IPS DF 6.9 (cell line): ENCODE measurements around the gene PTCD1.

ENCODE experiments used
- DNase-seq: peaks from one replicate; pipeline ENCODE4 v3.0.0-alpha.2; 2013; ENCODE audit warnings: low read depth, low spot score
- H3K27ac ChIP-seq: one replicate; pipeline ENCODE4 v1.5.1; 2013; ENCODE audit warnings: low read length, control low read depth
- H3K27me3 ChIP-seq: 2 replicates; pipeline ENCODE4 v1.6.1; 2013; ENCODE audit warnings: mild to moderate bottlenecking, low read length; ENCODE audit not compliant: control insufficient read depth, insufficient read depth
- H3K36me3 ChIP-seq: 2 replicates; pipeline ENCODE4 v1.6.1; 2013; ENCODE audit warnings: low read length; ENCODE audit not compliant: control insufficient read depth, insufficient read depth
- H3K4me1 ChIP-seq: 2 replicates; pipeline ENCODE4 v1.6.1; 2013; ENCODE audit warnings: low read length; ENCODE audit not compliant: control insufficient read depth, insufficient read depth
- H3K4me3 ChIP-seq: 2 replicates; pipeline ENCODE4 v1.5.1; 2013; ENCODE audit warnings: mild to moderate bottlenecking, low read length
- H3K9me3 ChIP-seq: 2 replicates; pipeline ENCODE4 v1.6.1; 2013; ENCODE audit warnings: low read length, inconsistent platforms; ENCODE audit not compliant: control insufficient read depth, insufficient read depth
- WGBS: extraction: QIAGEN DNeasy Blood & Tissue Kit; methylation state at CpG from one replicate; pipeline ENCODE4 v1.1.7; 2013; ENCODE audit warnings: mixed read lengths, missing lambda C conversion rate; ENCODE audit not compliant: insufficient read length, insufficient coverage; 5-methylcytosine and 5-hydroxymethylcytosine counted together

Gene PTCD1, protein sequence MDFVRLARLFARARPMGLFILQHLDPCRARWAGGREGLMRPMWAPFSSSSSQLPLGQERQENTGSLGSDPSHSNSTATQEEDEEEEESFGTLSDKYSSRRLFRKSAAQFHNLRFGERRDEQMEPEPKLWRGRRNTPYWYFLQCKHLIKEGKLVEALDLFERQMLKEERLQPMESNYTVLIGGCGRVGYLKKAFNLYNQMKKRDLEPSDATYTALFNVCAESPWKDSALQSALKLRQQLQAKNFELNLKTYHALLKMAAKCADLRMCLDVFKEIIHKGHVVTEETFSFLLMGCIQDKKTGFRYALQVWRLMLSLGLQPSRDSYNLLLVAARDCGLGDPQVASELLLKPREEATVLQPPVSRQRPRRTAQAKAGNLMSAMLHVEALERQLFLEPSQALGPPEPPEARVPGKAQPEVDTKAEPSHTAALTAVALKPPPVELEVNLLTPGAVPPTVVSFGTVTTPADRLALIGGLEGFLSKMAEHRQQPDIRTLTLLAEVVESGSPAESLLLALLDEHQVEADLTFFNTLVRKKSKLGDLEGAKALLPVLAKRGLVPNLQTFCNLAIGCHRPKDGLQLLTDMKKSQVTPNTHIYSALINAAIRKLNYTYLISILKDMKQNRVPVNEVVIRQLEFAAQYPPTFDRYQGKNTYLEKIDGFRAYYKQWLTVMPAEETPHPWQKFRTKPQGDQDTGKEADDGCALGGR

DNA sequence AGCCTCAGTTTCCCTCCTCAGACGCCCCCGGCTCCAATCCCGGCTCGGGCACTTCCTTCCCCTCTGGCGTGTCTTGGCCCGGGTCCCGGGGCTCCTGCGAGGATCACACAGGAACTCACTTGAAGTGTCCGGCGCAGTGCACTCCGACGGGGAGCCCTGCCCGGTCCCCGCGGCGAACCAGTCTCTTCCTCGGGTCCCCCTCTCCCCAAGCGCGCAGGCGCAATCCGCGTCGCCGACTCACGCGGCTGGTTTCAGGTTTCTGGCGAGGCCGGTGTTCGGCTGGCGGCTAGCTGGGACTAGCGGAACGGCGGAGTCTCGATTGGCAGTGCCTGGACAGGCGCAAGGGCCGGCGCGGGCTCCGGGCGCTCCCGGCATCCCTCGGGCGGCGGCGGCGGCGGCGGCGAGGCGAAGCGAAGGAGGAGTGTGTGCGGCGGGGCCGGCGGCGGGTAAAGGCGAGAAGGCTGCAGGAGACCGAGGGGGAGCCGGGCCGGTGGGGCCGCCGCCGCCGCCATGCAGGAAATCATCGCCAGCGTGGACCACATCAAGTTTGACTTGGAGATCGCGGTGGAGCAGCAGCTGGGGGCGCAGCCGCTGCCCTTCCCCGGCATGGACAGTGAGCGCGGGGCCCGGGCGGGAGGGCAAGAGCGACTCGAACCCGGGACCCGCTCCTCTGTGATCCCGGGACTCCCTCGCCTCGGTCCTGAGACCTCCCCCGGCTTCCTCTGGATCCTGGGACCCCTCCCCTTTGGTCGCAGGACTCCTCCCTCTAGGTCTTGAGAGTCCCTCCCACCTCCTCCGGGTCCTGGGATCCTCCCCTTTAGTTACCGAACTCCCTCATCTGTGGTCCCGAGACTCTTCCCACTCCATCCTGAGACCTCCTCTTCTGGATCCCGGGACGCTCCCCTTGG lies at the start of gene PTCD1, which contains the start of gene CPSF4:
Gene PTCD1, minus strand, starts transcription at position 226 of the 908 bp plus-strand sequence. CDS start 3,556 bp downstream, outside the sequence.
Gene CPSF4, plus strand, starts transcription at position 371 of the 908 bp plus-strand sequence. Its CDS starts 140 bp downstream, at position 511.
- H3K4me1 ChIP-seq, result peaks cover 6% of the 10 kb centered on the region
- H3K36me3 ChIP-seq, result peaks cover 21% of the 10 kb centered on the region
- H3K9me3 ChIP-seq, result no peaks in the 10 kb centered on the region
- H3K27ac ChIP-seq, result no peak within 1 kb of the TSS
- DNase-seq, result peak; percentile 88
- WGBS, result no CpG with 5 or more reads among the region's 89 CpGs
- H3K27me3 ChIP-seq, result no peaks in the 10 kb centered on the region
- H3K4me3 ChIP-seq, result peak within 1 kb of the TSS; percentile 94

DNA sequence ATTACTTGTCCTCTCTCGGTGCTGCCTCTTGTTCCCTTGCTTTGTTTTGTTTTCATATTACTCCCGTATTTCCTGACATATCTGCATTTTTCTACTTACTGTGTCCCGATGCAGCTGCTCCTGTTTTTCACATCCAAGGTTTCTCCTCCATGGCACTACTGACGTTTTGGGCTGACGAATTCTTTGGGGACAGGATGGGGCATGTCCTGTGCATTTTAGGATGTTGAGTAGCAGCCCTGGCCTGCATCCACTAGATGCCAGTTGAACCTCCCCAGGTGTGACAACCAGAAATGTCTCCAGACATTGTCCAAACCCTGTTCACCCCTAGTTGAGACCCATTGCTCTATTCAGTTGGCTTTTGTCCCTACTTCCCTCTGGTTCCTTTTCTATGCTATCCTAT lies 46.5 kb upstream of the PTCD1 start:
- no CpG with 5 or more reads among the region's 5 CpGs for WGBS
- H3K36me3 ChIP-seq, result peaks cover 2% of the 10 kb centered on the region; the same call in 1 of the 2 replicates
- DNase-seq, result no peak
- no peak overlapping the region for H3K4me3 ChIP-seq
- H3K4me1 ChIP-seq, result no peaks in the 10 kb centered on the region
- H3K9me3 ChIP-seq, result no peaks in the 10 kb centered on the region
- H3K27me3 ChIP-seq, result no peaks in the 10 kb centered on the region
- H3K27ac ChIP-seq, result no peak overlapping the region

DNA sequence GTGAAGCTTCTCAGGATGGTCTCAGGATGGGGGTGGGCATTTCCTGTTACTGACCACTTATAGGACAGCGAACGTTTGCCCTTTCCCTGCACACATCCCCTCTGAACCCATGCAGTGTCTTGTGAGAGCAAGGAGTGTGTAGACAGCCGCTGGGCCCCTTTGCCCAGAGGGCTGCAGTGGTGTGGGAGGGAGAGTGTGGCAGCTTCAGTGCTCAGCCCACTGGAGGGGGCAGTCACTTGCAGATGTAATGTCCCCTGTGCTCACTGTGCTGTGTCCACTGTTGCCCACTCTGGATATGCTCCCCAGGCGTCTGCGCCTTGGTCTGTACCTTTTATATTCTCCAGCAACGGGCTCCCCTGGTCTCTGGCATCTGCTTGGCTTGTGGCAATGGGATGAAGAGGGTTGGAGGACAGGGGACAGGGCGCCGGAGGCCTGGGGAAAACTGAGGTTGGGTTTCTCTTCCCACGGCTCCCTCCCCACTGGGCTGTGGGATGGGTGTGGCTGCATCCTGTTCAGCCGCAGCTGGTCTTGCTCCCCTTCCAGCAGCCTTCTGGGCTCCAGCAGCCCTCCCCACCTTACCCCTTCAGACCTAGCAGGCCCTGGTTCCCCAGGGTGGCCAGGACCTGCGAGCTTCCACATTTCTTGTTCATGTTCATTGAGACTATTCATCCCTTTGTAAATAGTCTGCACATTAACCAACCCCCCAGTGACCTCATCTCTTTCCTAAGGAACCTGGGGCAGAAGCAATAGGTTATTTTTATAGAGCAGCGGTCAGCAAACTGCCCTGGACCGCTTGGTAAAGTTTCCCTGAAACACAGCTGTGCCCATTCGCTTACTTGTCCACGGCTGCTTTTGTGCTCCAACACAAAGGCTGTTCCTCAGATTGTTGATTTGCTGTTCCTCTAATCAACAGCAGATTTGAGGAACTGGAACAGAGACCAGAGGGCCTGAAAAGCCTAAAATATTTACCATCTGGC lies 40.2 kb upstream of the PTCD1 start:
- Histone ChIP-seq H3K4me1 (no peaks in the 10 kb centered on the region), H3K4me3 (no peak overlapping the region), H3K36me3 (peaks cover 2% of the 10 kb centered on the region; the same call in 1 of the 2 replicates), H3K27me3 (no peaks in the 10 kb centered on the region), H3K9me3 (no peaks in the 10 kb centered on the region), H3K27ac (no peak overlapping the region)
- DNase-seq, result no peak
- WGBS, result no CpG with 5 or more reads among the region's 15 CpGs

DNA sequence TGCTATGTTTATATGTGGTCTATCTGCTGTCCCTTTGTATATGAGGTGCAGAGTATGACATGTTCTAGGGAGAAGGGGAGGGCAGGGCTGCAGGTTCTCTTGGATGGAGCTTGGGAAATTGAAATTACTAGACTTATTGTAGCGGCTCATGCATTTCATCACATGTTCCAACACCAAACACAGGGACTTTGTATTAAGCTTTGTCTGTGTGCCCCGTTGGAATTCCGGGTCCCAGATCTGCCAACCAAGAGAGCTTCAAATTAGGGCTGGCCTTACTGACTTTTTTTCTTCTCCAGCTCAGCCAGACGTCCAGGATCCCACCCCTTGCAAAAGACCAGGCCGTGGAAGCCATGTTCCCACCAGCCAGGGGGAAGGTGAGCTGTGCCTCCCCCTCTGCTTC lies 37.5 kb upstream of the PTCD1 start:
- no peaks in the 10 kb centered on the region for H3K4me1 ChIP-seq
- peaks cover 2% of the 10 kb centered on the region; the same call in 1 of the 2 replicates for H3K36me3 ChIP-seq
- H3K9me3 ChIP-seq, result no peaks in the 10 kb centered on the region
- no peaks in the 10 kb centered on the region for H3K27me3 ChIP-seq
- whole genome bisulfite sequencing, result no CpG with 5 or more reads among the region's 5 CpGs
- DNase-seq, result no peak
- no peak overlapping the region for H3K4me3 ChIP-seq
- H3K27ac ChIP-seq, result no peak overlapping the region

DNA sequence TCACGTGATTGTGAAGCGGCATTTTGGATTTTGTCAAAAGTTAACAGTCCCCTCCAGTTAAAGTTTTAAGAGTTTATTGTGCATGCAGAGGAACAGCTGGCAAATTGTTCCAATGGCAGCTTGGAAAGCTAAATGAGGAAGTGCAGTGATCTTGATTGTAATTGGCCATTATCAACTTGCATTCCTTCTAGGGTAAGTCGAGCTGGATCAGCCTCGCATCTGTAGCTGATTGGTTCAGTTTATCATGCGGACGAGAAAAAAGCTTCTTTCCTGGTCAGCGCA lies 34.7 kb upstream of the PTCD1 start:
- no CpG with 5 or more reads among the region's 7 CpGs for WGBS
- DNase-seq, result no peak
- H3K36me3 ChIP-seq, result peaks cover under 1% of the 10 kb centered on the region; the same call in 1 of the 2 replicates
- H3K27me3 ChIP-seq, result no peaks in the 10 kb centered on the region
- H3K4me3 ChIP-seq, result peak overlapping the region; percentile 91; the same call in 1 of the 2 replicates
- H3K27ac ChIP-seq, result no peak overlapping the region
- no peaks in the 10 kb centered on the region for H3K4me1 ChIP-seq
- no peaks in the 10 kb centered on the region for H3K9me3 ChIP-seq

DNA sequence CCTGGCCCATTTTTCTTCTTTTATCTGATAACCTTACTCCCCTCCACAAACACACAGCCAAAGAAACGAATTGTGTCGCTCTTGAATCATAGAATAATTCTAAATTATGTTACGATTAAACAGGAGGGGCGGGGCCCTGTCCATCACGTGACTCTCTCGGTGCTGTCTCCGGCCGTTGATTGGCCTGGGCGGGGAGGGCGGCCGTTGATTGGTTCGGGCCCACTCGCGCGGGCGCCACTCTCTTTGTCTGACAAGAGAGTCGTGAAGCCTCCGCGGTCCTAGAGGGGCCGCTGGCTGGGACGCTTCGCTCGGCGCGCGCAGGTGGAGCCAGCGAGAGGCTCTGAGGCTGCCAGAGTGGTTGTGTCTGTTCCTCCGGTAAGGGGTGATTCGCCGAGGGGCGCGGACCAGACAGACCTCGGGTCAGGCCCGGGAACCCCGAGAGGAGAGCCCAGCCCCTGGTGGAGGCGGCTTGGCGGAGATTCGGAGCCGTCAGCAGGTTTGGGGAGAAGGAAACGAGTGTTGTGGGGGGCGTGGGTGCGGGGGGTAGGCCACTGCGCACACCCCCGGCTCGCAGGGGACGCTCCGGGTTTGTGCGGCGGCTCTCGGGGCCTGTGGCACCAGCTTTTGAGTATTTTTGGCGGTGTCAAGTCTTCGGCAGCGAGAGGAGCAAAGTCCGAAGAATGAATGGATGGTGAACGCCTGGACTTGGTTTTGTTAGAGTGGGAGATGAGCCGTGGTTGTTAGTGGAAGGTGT lies 34.1 kb upstream of the PTCD1 start, which contains the start of gene ZNF789:
Gene ZNF789, plus strand, starts transcription at position 330 of the 754 bp plus-strand sequence. CDS start 3,567 bp downstream, outside the sequence.
- Histone ChIP-seq H3K36me3 (no peaks in the 10 kb centered on the region; the same call in 1 of the 2 replicates), H3K27ac (no peak within 1 kb of the TSS), H3K4me1 (no peaks in the 10 kb centered on the region), H3K9me3 (no peaks in the 10 kb centered on the region), H3K27me3 (no peaks in the 10 kb centered on the region), H3K4me3 (peak within 1 kb of the TSS; percentile 91)
- no CpG with 5 or more reads among the region's 56 CpGs for WGBS
- peak; percentile 89 for DNase-seq

DNA sequence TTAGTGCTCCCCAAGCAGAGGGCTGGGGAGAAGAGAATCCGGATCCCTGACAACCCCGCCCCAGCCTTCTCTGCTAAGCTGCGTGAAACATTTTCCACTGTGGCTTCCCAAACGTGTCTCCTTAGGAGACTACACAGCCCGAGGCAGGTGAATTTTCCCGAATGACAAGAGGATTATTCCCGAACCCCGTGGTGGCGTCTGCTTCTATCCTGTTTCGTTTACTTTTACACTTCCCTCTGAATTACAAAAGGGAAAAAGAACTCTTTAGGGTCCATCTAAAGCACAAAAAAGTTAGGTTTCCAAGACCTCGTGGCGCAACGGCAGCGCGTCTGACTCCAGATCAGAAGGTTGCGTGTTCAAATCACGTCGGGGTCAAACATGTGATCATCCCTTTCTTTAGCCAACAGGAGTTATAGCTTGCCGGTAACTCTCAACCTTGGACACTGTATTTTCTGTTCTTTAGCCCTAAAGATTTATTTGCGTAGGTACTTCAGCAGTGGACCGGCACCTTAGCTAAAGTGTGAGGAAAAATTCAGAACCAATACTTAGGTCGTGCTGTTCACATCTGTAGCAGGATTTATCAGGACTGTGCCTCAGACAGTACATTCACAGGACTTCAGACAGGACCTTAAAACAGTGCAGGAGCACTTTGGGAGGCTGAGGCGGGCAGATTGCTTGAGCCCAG lies 30.9 kb upstream of the PTCD1 start:
- H3K4me1 ChIP-seq, result no peaks in the 10 kb centered on the region
- no peak for DNase-seq
- H3K4me3 ChIP-seq, result peak overlapping the region; percentile 14; the same call in 1 of the 2 replicates
- H3K27me3 ChIP-seq, result no peaks in the 10 kb centered on the region
- no peaks in the 10 kb centered on the region for H3K9me3 ChIP-seq
- WGBS, result no CpG with 5 or more reads among the region's 23 CpGs
- H3K36me3 ChIP-seq, result no peaks in the 10 kb centered on the region
- no peak overlapping the region for H3K27ac ChIP-seq

DNA sequence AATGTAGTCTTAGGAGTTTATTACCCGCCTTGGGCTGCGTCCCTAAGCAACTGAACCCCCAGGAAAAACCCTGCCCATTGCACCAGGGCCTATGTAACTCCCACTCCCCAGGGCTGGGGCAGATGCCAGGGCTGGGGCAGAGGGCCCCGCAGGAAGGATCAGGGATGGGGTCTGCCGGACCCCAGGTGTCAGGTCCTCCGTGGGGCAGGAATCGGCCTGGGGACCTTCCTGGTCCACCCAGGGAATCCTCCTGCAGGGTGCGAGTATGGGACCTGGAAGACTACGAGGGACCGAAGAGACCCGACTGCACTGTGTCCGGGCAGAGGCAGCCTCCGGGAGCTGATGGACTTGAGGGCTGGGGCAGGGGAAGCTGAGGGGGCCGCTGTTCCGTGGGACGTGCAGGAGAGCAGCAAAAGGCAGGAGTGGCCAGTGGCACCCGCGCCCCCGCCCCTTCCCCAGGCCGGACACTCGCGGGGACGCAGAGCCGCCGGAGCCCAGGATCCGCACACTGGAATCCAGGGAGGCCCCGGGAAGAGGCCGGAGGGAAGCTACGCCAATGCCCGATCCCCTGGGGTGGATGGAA lies 29.8 kb upstream of the PTCD1 start:
- Histone ChIP-seq H3K27ac (no peak overlapping the region), H3K4me3 (no peak overlapping the region), H3K27me3 (no peaks in the 10 kb centered on the region), H3K4me1 (no peaks in the 10 kb centered on the region), H3K36me3 (peaks cover 3% of the 10 kb centered on the region; the same call in 1 of the 2 replicates), H3K9me3 (no peaks in the 10 kb centered on the region)
- no peak for DNase-seq
- no CpG with 5 or more reads among the region's 29 CpGs for WGBS
